Activated effector memory CD4-positive, alpha-beta T cell treated with Interleukin-2 at 50 U/mL for 16 hours (primary cell): Measurements from ENCODE around the gene LHX4.

ENCODE experiments used
- DNase-seq: peaks from one replicate; pipeline ENCODE4 v3.0.0-alpha.2; 2020

The LHX4 gene

GRCh38 chr1:180260541-180260940 lies 30.5 kb downstream of the LHX4 start:
- DNase-seq = no peak

GRCh38 chr1:180261030-180261429 lies 31.0 kb downstream of the LHX4 start:
- DNase-seq = no peak

- no peak for DNase-seq
These were observed 31.6 kb downstream of the LHX4 start for GRCh38 chr1:180261524-180262155.

GRCh38 chr1:180262628-180263488 lies 32.8 kb downstream of the LHX4 start:
- DNase-seq = no peak

GRCh38 chr1:180264595-180264994 lies 34.5 kb downstream of the LHX4 start:
- no peak for DNase-seq

- no peak for DNase-seq
These were observed 35.1 kb downstream of the LHX4 start for GRCh38 chr1:180265201-180265600.

- DNase-seq = no peak
These were observed 35.8 kb downstream of the LHX4 start for GRCh38 chr1:180265871-180266270.

GRCh38 chr1:180266275-180267210 lies 36.5 kb downstream of the LHX4 start:
- DNase-seq = no peak

- no peak for DNase-seq
These were observed 37.1 kb downstream of the LHX4 start for GRCh38 chr1:180267211-180267561.

GRCh38 chr1:180267761-180268555 lies 37.9 kb downstream of the LHX4 start:
- no peak for DNase-seq

GRCh38 chr1:180268556-180269075 lies 38.6 kb downstream of the LHX4 start:
- no peak for DNase-seq

GRCh38 chr1:180269645-180270529 lies 39.8 kb downstream of the LHX4 start:
- DNase-seq = no peak

- no peak for DNase-seq
These were observed 40.6 kb downstream of the LHX4 start for GRCh38 chr1:180270530-180271271.

GRCh38 chr1:180271272-180272255 lies 41.5 kb downstream of the LHX4 start:
- DNase-seq = no peak

GRCh38 chr1:180272395-180272794 lies 42.3 kb downstream of the LHX4 start:
- no peak for DNase-seq

GRCh38 chr1:180273066-180273465 lies 43.0 kb downstream of the LHX4 start:
- DNase-seq = no peak

GRCh38 chr1:180274221-180274620 lies 44.2 kb downstream of the LHX4 start:
- DNase-seq = no peak

- no peak for DNase-seq
These were observed 45.7 kb downstream of the LHX4 start for GRCh38 chr1:180275726-180276125.
